Uterus (tissue), 2 donors: ENCODE data around the gene NUDT1.

Experiments
- CTCF ChIP-seq, 4 experiments: fragments of 200-600 bp in 2 of 4; fragments of 450-650 bp in 2 of 4; sonication (generic) in 2 of 4; IDR thresholded peaks; one replicate each; pipeline ENCODE4 v1.5.1; 2016 to 2019; ENCODE audit warnings: antibody characterized with exemption in 4 of 4, mild to moderate bottlenecking in 2 of 4, moderate library complexity in 1 of 4
- POLR2A ChIP-seq, 2 donors: fragments of 450-650 bp; IDR thresholded peaks; one replicate each; pipeline ENCODE4 v1.6.1; 2016; ENCODE audit warnings: antibody characterized with exemption in 2 of 2, mild to moderate bottlenecking in 1 of 2, moderate library complexity in 1 of 2

GRCh38 chr7:2195400-2196246 is 46.4 kb upstream of the NUDT1 start:
- TF ChIP-seq CTCF (IDR thresholded peaks at IDR 0.05) (no peak), POLR2A (IDR thresholded peaks at IDR 0.05) (no peak)
